Kidney (tissue), 14 donors: ENCODE data around the gene DYNC1I1. TPM values are rescaled to one million over a fixed set of nuclear protein-coding genes. Genes with fewer than 3 reads are reported as not detected.

Experiments
- DNase-seq, 5 donors: peaks; one replicate each; pipeline ENCODE4 v3.0.0-alpha.2; 2013 to 2020
- FAIRE-seq: peaks from 2 replicates; lab custom pipeline; 2012; peaks lifted over from hg19 to GRCh38; lab: Jason Lieb, UNC
- H3K27ac ChIP-seq, 2 donors: one replicate each; pipeline ENCODE4 v1.7.0; 2013; ENCODE audit warnings: low read depth in 2 of 2, low read length in 2 of 2, inconsistent platforms in 1 of 2
- H3K27me3 ChIP-seq: one replicate; pipeline ENCODE4 v1.7.1; 2013; ENCODE audit warnings: low read length, inconsistent platforms; ENCODE audit not compliant: control insufficient read depth, insufficient read depth
- H3K36me3 ChIP-seq, 3 donors: one replicate each; pipeline versions ENCODE4 v1.7.0 to v1.7.1; 2013; ENCODE audit warnings: low read length in 3 of 3, control low read depth in 1 of 3, inconsistent platforms in 1 of 3; ENCODE audit not compliant: insufficient read depth in 3 of 3, control insufficient read depth in 2 of 3
- H3K4me1 ChIP-seq, 3 donors: one replicate each; pipeline versions ENCODE4 v1.7.0 to v1.7.1; 2013; ENCODE audit warnings: low read length in 3 of 3, inconsistent platforms in 1 of 3, low read depth in 1 of 3; ENCODE audit not compliant: control insufficient read depth in 2 of 3, insufficient read depth in 2 of 3
- H3K4me3 ChIP-seq, 3 donors: one replicate each; pipeline versions ENCODE4 v1.7.0 to v1.8.1; 2013; ENCODE audit warnings: low read length in 3 of 3, control low read depth in 1 of 3, inconsistent platforms in 1 of 3
- H3K9ac ChIP-seq, 3 donors: one replicate each; pipeline versions ENCODE4 v1.7.0 to v1.7.1; 2013; ENCODE audit warnings: low read length in 3 of 3, control low read depth in 1 of 3, inconsistent platforms in 1 of 3
- H3K9me3 ChIP-seq, 3 donors: one replicate each; pipeline versions ENCODE4 v1.7.0 to v1.7.1; 2013; ENCODE audit warnings: low read length in 3 of 3, control low read depth in 1 of 3, inconsistent platforms in 1 of 3; ENCODE audit not compliant: control insufficient read depth in 2 of 3, insufficient read depth in 1 of 3
- intact Hi-C: fragments of 100-400 bp; cut with DNase I; formaldehyde crosslinking; loops from one replicate; pipeline ENCODE4 v1.11.1; 2022
- polyA plus RNA-seq: library from polyadenylated mRNA; stranded (reverse); fragments of 350-450 nt; fragmentation: Illumina TruSeq; extraction: RNeasy Lipid Tissue Mini Kit (QIAGEN cat#74804); gene quantifications from one replicate; pipeline ENCODE4 v1.2.3, GENCODE V29; 2014; ENCODE audit warnings: low read depth, low replicate concordance; ENCODE audit not compliant: insufficient read depth
- total RNA-seq: library from RNA; stranded (reverse); fragmentation: NEBNext Ultra II Directional; extraction: Animal tissue kit (Norgen Biotek cat#: 25700); gene quantifications from one replicate; pipeline ENCODE4 v1.2.1, GENCODE V29; 2021
- TF ChIP-seq, protein P1 (sequence below): IDR thresholded peaks from 3 replicates; pipeline ENCODE4 v1.5.1; 2012; ENCODE audit warnings: mild to moderate bottlenecking, moderate library complexity, borderline replicate concordance; ENCODE audit not compliant: insufficient read depth; ENCODE audit errors: extremely low read depth
- donor health status: control.
- donor health status: control.
- donor health status: control.
- donor health status: control.
- donor health status: control.
- donor health status: DM: yes; HTN: yes; CAD: no.
- donor health status: Normal renal cell carcinoma (clear cell type).

The DYNC1I1 gene
- total and polyA plus RNA-seq, 2 donors from 2014 or later = 2.3 to 2.6 TPM

DNA sequence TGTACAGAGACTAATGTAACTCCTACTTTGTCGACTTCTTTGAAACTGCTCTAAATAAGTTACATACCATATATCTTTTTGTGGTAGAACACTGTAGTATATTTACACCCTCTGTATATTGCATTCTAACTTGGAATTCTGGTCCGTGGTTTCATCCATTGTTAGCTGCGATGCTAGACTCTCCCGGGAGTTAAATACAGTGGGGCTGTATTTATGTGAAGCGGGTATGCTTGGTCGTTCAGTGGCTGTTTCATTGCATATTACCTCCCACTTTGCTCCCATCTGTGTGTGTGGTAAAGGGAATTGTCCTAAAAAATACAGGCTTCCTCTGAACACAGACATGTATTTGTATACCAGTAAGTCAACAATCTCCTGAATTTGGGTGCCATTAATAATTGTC is 318.4 kb downstream of the DYNC1I1 start:
- H3K9ac ChIP-seq = no peak overlapping the region

DNA sequence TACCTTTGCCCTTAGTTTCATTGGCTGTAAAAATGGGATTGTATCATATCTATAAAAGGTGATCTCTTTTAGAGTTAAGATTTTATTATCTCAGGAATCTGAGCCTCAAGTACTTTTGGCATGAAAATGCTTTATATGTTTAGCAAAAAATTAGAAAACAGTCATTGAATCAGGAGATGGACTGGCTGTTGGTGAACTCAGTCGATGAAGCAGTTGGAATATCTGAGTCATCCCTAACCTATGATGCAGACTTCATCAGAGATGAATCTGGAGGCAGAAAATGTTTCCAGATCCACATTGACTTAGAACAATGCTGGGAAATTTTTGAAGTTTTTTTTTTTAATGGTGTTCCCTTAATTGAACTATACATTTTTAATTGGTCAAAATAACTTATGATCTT is 321.1 kb downstream of the DYNC1I1 start:
- Histone ChIP-seq H3K27me3 (no peaks in the 10 kb centered on the region), H3K4me1 (no peaks in the 10 kb centered on the region), H3K9me3 (no peaks in the 10 kb centered on the region), H3K27ac (no peak overlapping the region), H3K9ac (no peak overlapping the region), H3K4me3 (no peak overlapping the region), H3K36me3 (no peaks in the 10 kb centered on the region)
- TF ChIP-seq, protein P1, sequence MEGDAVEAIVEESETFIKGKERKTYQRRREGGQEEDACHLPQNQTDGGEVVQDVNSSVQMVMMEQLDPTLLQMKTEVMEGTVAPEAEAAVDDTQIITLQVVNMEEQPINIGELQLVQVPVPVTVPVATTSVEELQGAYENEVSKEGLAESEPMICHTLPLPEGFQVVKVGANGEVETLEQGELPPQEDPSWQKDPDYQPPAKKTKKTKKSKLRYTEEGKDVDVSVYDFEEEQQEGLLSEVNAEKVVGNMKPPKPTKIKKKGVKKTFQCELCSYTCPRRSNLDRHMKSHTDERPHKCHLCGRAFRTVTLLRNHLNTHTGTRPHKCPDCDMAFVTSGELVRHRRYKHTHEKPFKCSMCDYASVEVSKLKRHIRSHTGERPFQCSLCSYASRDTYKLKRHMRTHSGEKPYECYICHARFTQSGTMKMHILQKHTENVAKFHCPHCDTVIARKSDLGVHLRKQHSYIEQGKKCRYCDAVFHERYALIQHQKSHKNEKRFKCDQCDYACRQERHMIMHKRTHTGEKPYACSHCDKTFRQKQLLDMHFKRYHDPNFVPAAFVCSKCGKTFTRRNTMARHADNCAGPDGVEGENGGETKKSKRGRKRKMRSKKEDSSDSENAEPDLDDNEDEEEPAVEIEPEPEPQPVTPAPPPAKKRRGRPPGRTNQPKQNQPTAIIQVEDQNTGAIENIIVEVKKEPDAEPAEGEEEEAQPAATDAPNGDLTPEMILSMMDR = no peak
- intact Hi-C loops = no loop called here
- no peak for DNase-seq
- no peak for FAIRE-seq

More for the DNA sequence above, 318.4 kb downstream of the DYNC1I1 start:
- Histone ChIP-seq H3K36me3 (no peaks in the 10 kb centered on the region), H3K4me1 (no peaks in the 10 kb centered on the region), H3K9me3 (no peaks in the 10 kb centered on the region), H3K27me3 (no peaks in the 10 kb centered on the region), H3K27ac (no peak overlapping the region), H3K4me3 (no peak overlapping the region)
- intact Hi-C loops = no loop called here
- DNase-seq (no peak), FAIRE-seq (no peak)
- TF ChIP-seq, protein P1 = no peak

DNA sequence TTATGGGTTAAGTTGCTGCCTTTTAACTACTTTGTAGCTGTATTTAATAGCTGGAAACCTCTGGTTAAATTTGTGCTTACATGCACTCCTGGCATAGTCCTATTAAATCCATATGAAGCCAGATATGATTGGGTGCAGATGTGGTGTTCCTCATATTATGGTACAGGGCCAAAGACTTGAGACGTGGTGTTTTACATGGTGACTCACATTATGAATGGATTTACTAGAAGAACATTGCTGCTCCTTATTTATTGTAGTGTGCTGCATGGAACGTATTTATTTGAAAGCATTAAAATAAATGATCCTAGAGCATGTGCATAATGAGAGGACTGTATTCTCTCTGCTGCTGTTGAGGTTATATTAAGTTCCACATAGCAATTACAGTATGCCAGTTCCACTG is 325.5 kb downstream of the DYNC1I1 start:
- no peak overlapping the region for H3K4me3 ChIP-seq
- no peak overlapping the region for H3K27ac ChIP-seq
- H3K27me3 ChIP-seq = no peaks in the 10 kb centered on the region
- no peaks in the 10 kb centered on the region for H3K4me1 ChIP-seq
- no peaks in the 10 kb centered on the region for H3K36me3 ChIP-seq
- no peaks in the 10 kb centered on the region for H3K9me3 ChIP-seq
- no peak for FAIRE-seq
- no peak for DNase-seq
- H3K9ac ChIP-seq = no peak overlapping the region
- intact Hi-C loops = no loop called here
- TF ChIP-seq, protein P1 = no peak

DNA sequence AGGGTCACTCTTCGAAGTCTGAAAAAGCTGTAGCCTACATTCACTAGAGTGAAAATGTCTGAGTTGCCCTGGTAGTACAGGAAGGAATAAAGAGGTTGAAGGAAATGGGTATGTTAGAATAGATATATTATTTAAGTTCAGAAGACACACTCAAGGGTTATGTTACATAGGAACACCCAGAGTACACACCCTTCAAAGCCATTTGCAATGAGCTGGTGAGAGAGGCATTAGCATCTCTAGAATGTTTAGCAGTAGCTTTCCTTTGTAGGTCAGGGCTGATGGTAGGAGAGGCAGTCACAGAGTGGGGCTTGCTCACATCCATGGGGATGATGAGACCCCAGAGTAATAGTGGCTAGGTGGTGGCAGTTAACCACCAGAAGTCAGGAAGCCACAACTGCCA is 328.4 kb downstream of the DYNC1I1 start:
- Histone ChIP-seq H3K4me3 (no peak overlapping the region), H3K4me1 (no peaks in the 10 kb centered on the region), H3K36me3 (no peaks in the 10 kb centered on the region), H3K9ac (no peak overlapping the region), H3K27ac (no peak overlapping the region), H3K9me3 (no peaks in the 10 kb centered on the region), H3K27me3 (no peaks in the 10 kb centered on the region)
- TF ChIP-seq, protein P1 = no peak
- FAIRE-seq (no peak), DNase-seq (no peak)
- intact Hi-C loops = no loop called here
